ENCODE data around the gene CCDC148.

The CCDC148 gene

DNA sequence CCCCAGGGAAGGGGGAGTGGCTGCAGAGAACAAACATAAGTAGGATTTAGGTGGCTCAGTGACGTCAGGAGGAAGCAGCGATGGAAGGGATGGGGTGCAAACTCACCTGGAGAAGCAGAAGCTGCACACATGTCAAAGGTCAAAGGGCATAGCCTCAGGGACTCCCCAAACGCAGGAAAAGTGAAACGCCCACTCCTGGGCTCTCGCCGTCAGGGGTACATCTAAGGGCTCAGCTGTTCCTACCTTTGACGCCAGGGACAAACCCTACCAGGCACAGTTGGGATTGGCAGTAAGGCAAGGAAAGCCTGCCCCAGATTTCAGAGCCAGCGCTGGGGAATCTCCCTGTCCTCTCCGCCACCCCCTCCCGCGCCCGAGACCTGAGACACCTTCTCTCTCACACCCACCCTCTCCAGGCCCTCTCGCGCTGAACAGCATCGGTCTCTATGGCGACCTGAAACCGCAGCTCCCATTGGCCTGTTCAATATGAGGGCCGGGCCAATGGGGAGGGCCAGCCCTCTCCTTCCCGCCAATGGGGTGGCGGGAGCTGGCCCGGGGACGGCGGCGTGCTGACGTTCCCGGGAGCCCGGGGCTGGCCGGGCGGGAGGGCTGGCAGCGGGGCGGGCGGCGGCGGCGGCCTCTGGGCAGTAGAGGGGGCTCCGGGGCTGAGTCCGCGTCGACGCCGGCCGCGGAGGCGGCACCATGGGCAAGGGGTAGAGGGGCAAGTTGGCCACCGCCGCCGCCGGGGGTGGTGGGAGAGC is at the start of gene CCDC148, which contains the start of gene PKP4:
TSS of gene CCDC148 (minus strand) at position 445 of the 758 bp plus-strand sequence. CDS start at position 131, 314 bp downstream.
TSS of gene PKP4 (plus strand) at position 644 of the 758 bp plus-strand sequence. CDS start 76,233 bp downstream, outside the sequence.
- peak; percentile 94 for DNase-seq (ENCODE audit: low read depth)
- TF ChIP-seq, protein P1, sequence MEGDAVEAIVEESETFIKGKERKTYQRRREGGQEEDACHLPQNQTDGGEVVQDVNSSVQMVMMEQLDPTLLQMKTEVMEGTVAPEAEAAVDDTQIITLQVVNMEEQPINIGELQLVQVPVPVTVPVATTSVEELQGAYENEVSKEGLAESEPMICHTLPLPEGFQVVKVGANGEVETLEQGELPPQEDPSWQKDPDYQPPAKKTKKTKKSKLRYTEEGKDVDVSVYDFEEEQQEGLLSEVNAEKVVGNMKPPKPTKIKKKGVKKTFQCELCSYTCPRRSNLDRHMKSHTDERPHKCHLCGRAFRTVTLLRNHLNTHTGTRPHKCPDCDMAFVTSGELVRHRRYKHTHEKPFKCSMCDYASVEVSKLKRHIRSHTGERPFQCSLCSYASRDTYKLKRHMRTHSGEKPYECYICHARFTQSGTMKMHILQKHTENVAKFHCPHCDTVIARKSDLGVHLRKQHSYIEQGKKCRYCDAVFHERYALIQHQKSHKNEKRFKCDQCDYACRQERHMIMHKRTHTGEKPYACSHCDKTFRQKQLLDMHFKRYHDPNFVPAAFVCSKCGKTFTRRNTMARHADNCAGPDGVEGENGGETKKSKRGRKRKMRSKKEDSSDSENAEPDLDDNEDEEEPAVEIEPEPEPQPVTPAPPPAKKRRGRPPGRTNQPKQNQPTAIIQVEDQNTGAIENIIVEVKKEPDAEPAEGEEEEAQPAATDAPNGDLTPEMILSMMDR (conservative IDR thresholded peaks at IDR 0.05; ENCODE audit: low read depth, low read length), result peak; percentile 18
- H3K4me3 ChIP-seq (ENCODE audit: low read depth, low read length), result peak within 1 kb of the TSS; percentile 85

- TF ChIP-seq, protein P1 (conservative IDR thresholded peaks at IDR 0.05; ENCODE audit: low read depth, low read length), result no peak
- H3K4me3 ChIP-seq (ENCODE audit: low read depth, low read length), result no peak overlapping the region
- no peak for DNase-seq (ENCODE audit: low read depth)
Observed at GRCh38 chr2:158505448-158505934, 48.9 kb upstream of the CCDC148 start.

- TF ChIP-seq, protein P1 (conservative IDR thresholded peaks at IDR 0.05; ENCODE audit: low read depth, low read length), result no peak
- no peak overlapping the region for H3K4me3 ChIP-seq (ENCODE audit: low read depth, low read length)
- no peak for DNase-seq (ENCODE audit: low read depth)
Observed at GRCh38 chr2:158504088-158504487, 47.5 kb upstream of the CCDC148 start.

DNA sequence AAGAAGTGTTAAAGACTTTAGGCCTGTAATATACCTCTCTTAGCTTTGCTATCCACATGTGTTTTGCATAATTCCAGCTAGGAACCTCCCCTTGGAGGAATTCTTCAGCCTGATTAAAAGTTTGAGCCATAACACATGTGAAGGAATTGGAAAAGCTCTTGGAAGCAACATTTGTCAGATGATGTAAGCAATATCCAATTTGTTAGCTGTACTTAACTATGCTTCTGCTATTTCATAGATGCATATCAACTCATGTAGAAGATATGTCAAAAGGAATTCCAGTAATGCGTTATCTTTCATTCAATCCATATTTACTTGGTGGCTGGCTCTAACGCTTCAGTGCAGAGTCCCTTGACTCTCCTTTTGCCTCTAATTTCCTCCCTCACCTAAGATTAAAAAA is 46.4 kb upstream of the CCDC148 start:
- no peak overlapping the region for H3K4me3 ChIP-seq (ENCODE audit: low read depth, low read length)
- TF ChIP-seq, protein P1 (conservative IDR thresholded peaks at IDR 0.05; ENCODE audit: low read depth, low read length), result no peak
- peak; percentile 80 for DNase-seq (ENCODE audit: low read depth)

DNA sequence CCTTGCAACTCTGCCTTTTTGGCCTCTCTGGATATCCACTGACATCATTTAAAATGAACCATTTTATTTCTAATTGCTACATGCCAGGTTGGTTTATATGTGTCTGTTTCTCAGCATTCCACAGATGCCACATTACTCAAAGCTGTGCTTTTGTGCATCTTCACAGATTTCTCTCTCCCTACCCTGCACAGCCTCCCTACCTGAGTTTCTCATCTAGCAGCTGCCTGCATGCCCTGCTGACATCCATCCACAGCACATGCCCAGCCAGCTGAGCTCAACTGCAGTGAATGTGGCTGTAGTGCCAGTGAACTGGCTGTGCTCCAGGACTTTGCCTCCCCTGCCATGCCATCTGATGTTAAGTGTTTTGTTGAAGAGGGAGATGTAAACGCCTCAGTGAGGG is 44.7 kb upstream of the CCDC148 start:
- no peak for DNase-seq (ENCODE audit: low read depth)
- H3K4me3 ChIP-seq (ENCODE audit: low read depth, low read length), result no peak overlapping the region
- TF ChIP-seq, protein P1 (conservative IDR thresholded peaks at IDR 0.05; ENCODE audit: low read depth, low read length), result no peak

GRCh38 chr2:158500333-158500732 is 43.8 kb upstream of the CCDC148 start:
- DNase-seq (ENCODE audit: low read depth), result no peak

More at GRCh38 chr2:158500333-158500732, 43.8 kb upstream of the CCDC148 start:
- no peak overlapping the region for H3K4me3 ChIP-seq (ENCODE audit: low read depth, low read length)
- TF ChIP-seq, protein P1 (conservative IDR thresholded peaks at IDR 0.05; ENCODE audit: low read depth, low read length), result no peak

Data from choroid plexus epithelial cell (primary cell).